ENCODE results near the gene TACR1.
"Not testable (repeated sequence)": the region's sequence is repeated elsewhere in the genome, so short reads cannot be mapped to it uniquely, and the experiment has no call there.

The TACR1 gene

GRCh38 chr2:75174981-75175380, 24.3 kb downstream of the TACR1 start:
- TF ChIP-seq CTCF (conservative IDR thresholded peaks at IDR 0.05) = no peak

GRCh38 chr2:75174519-75174918, 24.8 kb downstream of the TACR1 start:
- H3K27ac ChIP-seq = no peak overlapping the region
- TF ChIP-seq CTCF (conservative IDR thresholded peaks at IDR 0.05) = no peak

More at GRCh38 chr2:75174981-75175380, 24.3 kb downstream of the TACR1 start:
- no peak overlapping the region for H3K27ac ChIP-seq

- no peak overlapping the region for H3K27ac ChIP-seq
- no peak for TF ChIP-seq CTCF (conservative IDR thresholded peaks at IDR 0.05)
Measured at GRCh38 chr2:75173740-75174139, 25.6 kb downstream of the TACR1 start.

GRCh38 chr2:75171423-75171822, 27.9 kb downstream of the TACR1 start:
- not testable (repeated sequence) for H3K27ac ChIP-seq

- TF ChIP-seq CTCF (conservative IDR thresholded peaks at IDR 0.05) = no peak
- no peak overlapping the region for H3K27ac ChIP-seq
Measured at GRCh38 chr2:75170889-75171288, 28.4 kb downstream of the TACR1 start.

GRCh38 chr2:75168186-75168585, 31.1 kb downstream of the TACR1 start:
- no peak overlapping the region for H3K27ac ChIP-seq
- no peak for TF ChIP-seq CTCF (conservative IDR thresholded peaks at IDR 0.05)

GRCh38 chr2:75166491-75166890, 32.8 kb downstream of the TACR1 start:
- TF ChIP-seq CTCF (conservative IDR thresholded peaks at IDR 0.05) = no peak
- H3K27ac ChIP-seq = no peak overlapping the region

- no peak for TF ChIP-seq CTCF (conservative IDR thresholded peaks at IDR 0.05)
- no peak overlapping the region for H3K27ac ChIP-seq
Measured at GRCh38 chr2:75162897-75163296, 36.4 kb downstream of the TACR1 start.
